Activated T-cell treated with anti-CD3 and anti-CD28 coated beads, Interleukin-2, amount 50 U/mL, for 1 hour (primary cell): ENCODE data around the gene FBXO9.

Experiments used
- DNase-seq: peaks from one replicate; pipeline ENCODE4 v3.0.0-alpha.2; 2020

Gene FBXO9

DNA sequence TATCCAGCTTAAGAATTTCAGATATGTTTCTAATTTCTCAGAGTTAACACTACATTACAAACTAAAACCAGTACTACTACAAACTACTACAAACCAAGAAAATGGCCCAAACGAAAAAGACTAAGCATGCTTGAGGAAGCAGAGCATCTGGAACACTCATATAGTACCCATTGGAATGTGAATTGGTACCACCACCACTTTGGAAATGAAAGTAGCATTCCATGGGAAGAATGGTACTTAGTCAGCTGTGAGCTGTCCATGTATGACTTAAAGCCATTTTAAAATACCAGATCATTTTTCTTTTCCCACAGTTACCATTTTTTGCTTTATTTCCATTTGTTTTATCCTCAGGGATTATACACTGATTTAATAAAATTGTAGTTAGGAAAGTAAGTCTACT is 30.5 kb downstream of the FBXO9 start:
- no peak for DNase-seq

DNA sequence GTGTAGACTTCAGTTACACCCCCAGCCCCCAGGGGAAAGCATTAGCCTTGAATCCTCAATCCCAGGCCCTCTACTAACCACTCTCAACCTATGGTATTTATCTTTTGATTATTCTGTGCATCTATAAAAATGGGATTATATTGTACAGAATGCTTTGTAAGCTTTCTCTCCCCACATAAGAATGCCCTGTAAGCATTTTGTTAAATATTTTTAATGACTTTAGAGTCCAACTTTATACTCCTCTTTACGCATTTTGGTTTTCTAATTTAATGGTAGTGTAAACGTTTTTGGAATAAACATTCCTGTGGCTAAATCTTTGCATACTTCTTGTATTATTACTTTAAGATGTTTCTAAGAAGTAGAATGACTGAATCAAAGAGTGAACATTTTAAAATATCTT is 35.4 kb downstream of the FBXO9 start:
- no peak for DNase-seq

DNA sequence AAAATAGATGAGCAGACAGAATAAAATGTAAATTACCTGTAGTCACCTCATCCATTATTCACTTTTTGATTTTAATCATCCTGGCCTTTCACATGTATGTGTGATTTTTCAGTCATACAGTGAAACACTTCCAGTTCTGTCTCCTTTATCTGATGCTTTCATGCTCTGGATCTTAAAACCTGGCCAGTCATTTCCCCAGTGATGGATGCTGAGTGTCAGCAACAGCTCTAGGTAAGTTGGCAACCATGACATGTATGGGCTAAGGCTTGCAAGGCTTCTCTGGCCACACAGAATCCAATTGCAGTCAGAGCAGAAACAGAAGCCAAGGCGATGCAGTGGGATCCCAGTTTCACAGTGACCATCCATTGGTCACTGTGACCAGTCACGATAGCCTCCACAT is 35.8 kb downstream of the FBXO9 start:
- no peak for DNase-seq

DNA sequence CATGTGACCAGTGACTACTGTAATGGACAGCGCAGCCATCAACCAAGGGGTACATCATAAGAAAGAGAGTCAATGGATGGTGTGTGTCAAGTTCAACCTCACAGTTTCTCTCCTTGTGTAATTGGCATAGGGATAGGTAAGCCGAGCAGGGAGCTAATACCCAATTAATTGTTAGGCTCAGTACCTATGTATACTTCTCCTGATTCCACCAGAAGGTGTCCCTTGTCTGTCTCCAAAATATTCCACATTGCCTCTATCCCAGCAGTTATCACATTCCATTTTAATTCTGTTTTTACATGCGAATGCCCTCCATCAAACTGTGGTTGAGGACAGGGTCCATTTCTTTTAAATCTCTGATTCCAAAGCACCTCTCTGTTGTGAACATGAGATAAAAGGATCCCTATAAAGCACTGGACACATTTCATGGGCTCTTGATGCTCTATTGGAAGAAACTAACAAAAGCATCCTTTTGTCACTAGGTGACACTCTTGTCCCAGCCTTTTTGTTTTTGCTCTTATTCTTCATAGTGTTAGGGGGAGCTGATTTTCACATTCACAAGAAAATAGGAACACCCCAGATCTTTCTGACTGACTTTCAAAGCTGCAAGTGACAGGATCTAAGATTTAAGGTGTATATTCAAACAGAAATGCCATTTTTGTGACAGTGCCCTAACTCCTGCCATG is 38.9 kb downstream of the FBXO9 start:
- DNase-seq, result no peak

DNA sequence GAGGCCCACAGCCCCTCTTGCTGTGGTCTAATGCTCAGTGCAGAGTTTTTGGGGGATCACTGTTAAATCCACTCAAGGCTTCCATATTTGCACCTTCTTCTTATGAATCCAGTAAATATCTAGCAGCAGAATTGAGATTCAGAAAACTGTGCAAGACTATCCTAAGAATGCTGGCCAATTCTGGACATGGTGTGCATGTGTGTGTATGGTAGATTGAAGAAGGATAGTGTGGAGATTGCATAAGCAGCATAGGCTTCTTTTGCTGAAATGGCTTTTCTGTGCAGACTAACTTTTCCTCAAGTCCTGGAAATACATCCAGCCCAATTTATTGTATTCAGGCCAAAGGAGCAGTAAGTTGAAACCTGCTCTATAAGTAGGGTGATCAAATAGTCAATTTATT is 39.7 kb downstream of the FBXO9 start:
- DNase-seq, result no peak

DNA sequence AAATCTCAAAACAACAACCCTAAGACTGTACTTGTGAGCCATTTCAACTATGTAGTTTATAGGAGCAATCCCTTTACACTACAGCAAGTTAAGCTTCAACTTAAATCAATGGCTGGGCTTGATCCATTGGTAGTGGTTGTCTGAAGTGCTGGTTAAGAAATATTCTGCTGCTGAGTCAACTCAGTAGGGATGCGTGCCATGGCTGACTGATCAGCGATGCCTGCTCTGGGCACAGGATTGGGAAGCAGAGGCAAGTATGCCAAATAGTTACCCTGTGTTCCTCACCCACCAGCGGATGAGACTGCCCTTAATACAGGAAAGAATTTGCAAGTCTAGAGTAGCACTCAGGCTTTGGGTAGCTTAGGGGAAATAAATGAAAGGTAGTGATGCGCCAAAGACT is 41.9 kb downstream of the FBXO9 start:
- DNase-seq, result no peak

DNA sequence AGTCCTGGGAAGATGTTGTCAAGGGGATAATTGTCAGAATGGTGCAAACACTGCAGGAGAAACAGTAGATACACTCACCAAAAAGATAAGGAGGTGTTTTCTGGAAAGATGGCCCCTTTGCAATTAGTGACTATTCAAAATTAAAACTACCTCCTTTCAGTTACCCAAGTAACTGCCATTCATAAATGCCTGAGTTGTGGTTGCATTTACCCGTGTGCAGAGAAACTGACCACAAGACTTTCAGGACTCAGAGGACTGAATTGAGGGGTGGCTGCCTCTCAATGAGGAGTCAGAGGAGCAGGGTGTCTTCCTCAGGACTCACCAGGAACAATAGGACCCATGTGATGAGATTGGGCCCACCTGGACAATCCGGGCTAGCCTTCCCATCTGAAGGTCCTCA is 44.4 kb downstream of the FBXO9 start:
- DNase-seq, result no peak

DNA sequence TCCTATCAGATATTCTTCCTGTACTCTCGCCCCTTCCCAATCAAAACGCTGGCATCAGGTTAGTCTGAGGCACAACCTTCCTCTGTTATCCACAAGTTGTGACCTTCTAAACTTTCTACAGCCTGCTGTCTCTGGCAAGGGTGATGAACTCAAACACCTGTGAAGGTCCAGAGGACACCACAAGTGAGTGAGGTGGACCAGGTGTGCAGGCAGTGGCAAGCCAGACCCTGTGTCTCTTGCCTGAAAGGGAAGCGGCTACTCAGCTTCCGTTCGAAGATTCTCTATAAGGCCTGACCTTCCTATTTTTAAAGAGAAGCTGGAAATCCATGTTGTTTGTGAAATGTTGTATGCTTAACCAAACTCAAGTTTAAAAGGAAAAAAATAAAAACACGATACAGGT is 46.7 kb downstream of the FBXO9 start:
- no peak for DNase-seq

DNA sequence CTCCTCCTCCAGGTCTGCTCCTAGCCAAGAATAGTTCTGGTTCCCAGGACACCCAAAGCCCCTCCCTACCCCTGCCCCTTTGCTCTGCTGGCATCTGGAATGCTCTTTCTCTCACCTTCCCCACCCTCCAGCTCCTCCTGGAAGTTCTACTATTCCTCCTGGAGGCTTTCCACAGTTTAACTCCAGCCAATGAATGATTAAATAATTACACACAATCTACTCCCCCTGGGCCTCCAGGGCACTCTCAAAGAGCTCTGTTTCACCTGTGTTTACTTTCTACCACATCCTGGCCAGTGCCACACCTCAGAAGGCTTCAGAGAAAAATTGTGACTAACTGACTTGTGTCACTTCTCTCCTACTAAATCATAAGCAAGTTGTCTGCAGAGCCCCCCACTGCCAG is 47.2 kb downstream of the FBXO9 start:
- no peak for DNase-seq

DNA sequence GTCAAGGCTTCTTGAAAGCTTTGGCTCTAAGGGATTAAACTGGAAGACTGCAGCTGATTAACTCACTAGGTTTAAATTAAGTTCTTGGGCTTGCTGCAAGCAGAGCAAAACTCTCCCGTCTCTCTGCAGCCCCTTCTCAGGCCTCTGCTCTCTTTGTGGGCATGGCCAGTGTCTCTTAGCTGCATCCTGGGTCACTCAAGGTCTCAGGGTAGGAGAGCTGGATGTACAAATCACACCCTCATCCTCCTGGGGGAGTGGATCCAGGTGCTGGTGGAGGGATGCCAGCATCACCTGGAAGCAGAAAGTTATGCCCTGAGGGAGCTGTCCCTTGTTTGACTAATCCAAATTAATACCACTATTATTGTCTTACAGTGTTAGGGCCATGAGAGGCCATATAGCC is 47.7 kb downstream of the FBXO9 start:
- no peak for DNase-seq

DNA sequence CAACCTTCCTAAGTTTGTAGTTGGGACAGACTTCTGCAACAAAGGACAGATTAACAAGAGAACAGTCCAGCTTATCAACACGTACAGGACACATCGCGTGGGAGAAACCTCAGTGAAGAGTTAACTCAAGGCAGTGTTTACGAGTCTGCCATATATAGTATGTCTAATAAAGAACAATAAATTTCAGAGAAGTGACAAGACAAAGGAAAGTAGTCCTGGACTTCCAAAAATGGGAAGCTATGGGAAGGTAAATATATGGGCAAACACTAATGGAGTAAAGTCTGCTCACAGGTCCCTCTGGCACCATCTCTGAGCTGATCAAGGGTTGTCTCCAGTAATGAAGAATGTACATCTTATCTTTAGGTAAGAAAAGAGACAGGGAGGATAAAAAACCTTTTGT is 48.5 kb downstream of the FBXO9 start:
- no peak for DNase-seq

DNA sequence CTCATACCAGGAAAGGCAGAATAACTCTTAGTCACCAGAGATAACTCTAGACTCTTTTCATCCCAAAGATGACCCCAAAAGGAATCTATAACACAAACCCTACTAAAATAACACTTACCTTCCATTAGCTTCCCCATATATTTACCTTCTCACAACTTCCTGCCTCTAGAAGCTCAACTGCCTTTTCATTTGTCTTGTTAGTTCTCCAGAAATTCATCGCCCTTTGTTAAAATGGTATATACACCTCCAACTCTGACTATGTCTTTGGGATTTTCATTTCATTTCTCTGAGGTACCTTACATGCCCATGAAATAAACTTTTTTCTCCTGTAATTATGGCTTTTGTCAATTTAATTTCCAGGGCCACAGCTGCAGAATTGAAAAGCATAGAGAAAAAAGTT is 49.9 kb downstream of the FBXO9 start:
- DNase-seq, result no peak

DNA sequence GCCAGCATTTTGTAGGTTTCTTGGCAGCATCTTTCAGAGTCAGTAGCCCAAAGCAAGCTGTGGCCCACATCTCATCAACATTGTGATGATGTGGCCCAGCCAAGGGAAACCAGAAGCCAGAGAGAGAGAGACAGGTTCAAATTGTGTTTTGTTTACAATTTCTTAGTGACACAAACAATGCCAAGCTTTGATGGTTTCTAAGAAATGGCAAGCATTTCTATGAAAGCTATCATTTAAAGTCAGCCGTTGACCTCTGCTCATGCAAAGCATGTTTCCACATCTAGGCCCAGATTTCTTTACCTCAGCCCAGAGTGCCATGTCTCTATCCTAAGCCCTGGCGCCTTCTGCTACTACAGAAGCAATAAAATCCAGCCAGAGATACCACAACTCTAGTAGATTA is 50.5 kb downstream of the FBXO9 start:
- no peak for DNase-seq

DNA sequence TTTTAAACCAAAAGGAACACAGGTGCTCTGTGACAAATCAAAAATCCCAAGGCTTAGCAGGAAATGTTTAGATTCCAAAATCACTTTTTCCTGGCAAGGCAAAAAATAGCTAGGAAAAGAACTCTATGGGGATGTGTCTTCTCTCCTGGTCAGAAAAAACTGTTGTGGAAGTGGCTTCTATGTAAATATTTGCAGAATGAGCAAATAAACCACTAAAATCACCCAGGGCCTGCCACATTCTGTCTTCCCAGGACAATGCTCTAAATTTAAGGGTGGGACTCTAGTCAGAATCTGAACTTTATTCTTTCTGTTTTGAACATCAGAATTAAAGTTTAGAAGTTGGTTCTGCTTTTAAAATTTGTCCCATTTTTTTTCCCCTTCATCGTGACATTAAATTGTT is 54.1 kb downstream of the FBXO9 start:
- DNase-seq, result no peak

DNA sequence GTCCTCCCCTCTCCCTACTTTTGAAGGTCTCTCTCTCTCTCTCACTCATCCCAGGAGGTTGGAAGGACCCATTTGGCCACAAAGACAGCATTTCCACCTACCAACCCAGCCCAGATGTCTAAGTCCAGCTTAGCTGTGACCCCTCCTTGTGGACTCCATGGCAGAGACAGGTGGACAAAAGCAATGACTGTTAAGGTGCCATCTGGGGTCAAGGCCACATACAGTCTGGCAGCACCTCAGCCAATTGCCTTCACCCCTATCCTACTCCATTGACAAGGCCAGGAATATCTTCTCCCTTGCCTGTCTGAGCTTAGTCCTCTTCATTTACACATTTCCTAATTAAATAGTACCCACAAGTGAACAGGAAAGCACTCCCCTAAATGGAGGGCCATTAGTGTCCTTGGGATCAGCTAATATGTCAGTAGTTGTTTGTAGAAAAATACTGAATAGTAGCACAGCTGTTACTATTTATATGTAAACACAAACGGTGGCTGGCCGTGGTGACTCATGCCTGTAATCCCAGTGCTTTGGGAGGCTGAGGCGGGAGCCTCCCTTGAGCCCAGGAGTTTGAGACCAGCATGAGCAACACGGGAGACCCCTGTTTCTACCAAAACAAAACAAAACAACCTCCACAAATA is 54.7 kb downstream of the FBXO9 start:
- no peak for DNase-seq

DNA sequence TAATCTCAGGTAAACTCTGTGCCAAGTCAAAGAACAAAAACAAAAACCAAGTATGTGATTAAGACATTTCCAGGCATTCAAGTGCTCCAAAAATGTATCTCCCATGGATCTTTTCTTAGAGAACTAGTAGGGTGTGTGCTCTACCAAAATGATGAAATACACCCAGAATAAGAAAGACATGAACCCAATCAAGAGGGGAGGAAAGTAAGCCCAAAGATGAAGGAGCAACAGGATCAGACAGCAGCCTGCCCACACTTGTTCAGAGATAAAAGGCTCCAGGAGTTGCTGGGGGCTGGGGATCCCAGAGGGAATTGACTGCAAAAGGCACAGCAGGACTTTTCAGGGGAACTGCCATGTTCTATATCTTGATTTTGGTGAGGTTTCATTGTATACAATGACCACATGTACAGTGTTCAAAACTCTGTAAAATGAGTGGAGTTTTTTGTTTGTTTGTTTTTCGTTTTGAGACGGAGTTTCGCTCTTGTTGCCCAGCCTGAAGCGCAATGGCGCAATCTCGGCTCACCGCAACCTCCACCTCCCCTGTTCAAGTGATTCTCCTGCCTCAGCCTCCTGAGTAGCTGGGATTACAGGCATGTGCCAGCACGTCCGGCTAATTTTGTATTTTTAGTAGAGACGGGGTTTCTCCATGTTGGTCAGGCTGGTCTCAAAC is 59.1 kb downstream of the FBXO9 start:
- DNase-seq, result no peak

DNA sequence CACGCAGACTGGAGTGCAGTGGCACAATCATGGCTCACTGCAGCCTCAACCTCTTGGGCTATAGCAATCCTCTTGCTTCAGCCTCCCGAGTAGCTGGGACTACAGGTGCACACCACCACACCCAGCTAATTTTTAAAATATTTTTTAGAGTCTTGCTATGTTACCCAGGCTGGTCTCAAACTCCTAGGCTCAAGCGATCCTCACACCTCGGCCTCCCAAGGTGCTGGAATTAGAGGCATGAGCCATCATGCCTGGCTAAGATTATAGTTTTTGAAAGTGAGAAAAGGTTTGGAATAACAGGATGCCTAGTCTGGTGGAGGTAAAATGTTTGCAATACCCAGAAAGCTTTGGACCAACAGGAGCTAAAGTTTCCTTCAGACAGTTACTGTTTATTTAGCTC is 60.1 kb downstream of the FBXO9 start:
- DNase-seq, result no peak

DNA sequence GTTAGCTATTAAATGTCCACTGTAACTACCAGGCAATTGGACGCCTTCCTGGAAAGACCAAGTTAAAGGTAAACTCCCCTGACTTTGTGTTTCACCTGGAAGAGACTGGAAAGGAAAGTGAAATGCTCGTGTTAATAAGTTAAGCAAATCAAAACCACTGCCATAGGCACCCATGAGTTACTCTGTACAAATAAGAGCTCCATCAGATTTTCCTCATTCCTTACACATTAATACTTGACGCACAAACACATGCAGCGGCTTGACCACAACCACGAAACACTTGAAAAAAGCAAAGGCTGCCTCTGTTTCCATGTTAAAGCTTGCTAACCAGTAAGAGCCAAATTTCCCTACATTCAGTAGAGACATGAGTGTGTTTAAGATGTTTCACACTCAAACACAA is 63.6 kb downstream of the FBXO9 start:
- no peak for DNase-seq

DNA sequence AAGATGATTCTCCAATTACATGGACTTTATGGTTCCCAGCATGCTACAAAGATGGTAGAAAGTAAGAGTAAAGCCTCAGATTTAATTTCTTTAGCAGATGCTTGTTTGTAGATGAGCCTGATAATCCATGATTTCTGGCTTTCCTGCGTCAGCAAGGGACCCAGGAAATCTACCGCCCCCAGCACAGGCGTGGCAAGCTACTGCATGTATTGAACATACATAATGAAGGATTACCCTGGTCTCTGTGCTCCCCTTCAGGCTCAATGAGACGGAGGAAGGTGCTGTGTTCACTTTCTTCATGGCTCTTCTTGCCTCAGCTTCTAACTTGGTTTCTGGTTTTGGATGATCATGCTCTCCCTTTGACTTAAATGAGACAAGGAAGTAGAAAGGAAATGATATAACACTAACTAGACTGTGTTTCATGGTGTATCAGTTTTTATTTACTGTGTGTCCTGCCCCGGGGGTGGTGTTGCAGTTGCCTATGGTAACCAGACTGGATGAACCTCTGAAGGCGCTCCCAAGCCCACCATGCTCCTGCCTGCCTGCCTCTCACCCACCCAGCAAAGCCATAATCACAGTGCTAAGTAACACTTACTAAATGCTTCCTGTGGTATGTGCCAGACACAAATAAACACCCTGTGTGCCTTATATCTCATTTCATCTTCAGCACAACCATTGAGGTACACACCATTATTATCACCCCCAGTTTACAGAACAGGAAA is 65.5 kb downstream of the FBXO9 start:
- no peak for DNase-seq

DNA sequence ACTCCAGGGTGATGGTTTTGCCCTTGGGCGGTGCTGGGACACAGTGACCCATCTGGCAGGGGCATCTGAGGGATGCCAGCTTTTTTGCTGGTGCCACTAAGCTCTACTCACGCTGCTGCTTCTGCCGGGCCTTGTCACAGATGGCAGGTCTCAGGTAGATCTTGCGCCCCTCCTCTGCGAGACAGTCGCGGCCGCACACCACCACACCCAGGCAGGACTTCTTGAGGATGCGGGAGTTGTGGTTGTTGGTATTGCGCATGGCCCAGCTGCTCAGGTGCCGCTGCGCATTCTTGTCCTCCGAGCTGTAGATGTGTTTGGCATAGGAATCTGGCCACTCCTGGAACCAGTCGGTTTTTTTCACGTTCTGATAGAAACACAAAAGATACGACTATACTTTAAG is 68.8 kb downstream of the FBXO9 start:
- DNase-seq, result no peak

DNA sequence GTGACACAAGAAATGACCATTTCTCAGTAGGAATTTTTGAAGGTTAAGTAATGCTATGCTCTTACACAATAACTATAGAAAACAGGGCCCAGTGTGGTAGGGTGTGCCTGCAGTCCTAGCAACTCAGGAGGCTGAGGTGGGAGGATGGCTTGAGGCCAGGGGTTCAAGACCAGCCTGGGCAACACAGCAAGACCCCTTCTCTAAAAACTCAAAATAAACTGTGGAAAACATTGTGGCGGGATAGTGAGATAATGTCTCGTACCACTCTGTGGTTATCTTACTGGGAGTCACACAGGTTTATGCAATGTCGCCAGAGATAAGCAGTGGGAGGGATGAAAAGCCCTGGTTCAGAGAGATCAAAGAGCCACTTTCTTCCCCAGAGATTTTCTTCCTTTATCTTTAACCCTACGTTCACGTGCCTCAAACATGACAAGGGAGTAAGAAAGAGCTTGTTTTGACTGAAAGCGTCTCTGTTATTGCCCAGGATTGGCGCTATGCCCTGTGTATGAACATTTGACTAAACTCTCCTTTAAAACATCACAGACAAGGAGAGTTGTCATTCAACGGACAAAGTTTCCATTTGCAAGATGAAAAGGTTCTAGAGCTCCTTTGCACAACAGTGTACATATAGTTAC is 69.5 kb downstream of the FBXO9 start:
- DNase-seq, result no peak

DNA sequence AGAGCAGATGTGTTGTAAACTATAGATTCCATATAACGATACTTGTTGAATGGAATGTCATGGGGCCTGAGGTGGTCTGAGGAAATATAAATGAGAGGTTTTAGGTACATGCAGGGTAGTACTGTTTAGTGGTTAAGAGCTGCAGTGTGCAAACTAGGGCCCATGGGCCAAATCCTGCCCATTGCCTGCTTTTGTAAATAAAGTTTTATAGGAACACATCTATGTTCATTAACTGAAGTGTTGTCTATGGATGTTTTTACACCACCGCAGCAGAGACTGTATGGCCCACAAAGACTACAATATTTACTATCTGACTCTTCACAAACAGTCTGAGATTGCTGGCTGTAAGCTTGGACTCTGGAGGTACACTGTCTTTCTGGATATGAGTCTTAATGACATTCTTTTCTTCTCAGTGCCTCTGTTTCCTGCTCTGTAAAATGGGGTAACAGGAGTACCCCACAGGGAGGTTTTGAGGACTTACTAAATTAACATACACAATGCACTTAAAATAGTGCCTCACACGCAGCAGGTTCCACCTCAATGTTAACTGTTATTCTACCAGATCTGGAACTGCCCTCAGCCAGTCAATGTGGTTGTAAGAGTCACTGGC is 70.9 kb downstream of the FBXO9 start:
- no peak for DNase-seq

DNA sequence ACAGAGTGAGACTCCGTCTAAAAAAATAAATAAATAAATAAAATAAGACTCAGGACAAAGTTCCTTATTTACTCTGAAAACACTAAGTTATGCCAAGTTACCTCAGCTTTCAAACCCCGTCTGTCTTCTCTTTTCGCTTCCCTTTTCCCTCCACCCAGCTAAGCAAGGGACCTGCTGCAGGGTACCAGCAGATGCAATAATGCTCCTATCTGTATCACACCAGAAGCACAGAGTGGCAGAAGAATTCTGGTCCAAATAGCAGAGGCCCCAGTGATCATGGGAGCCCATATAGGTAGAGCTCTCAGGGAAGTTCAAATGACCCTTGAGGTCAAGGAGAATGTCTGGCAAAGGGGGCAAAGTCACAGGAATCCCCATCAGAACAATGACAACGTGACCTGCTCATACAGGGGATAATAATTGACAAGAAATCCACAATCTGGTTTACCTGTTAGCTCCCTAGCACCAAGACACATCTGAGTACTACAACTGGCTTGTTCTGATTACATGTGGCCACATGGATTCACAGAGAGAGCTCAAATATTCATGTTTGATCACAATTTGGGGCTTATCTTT is 74.7 kb downstream of the FBXO9 start:
- no peak for DNase-seq
